Peyer's patch (tissue), 4 donors: Measurements from ENCODE around the gene NCKAP5.

Experiments used
- POLR2A ChIP-seq, 2 donors: fragments of 450-650 bp; IDR thresholded peaks; one replicate each; pipeline ENCODE4 v1.5.1; 2017; ENCODE audit warnings: antibody characterized with exemption in 2 of 2, mild to moderate bottlenecking in 2 of 2, moderate library complexity in 2 of 2
- TF ChIP-seq, protein P1 (sequence below), 6 experiments: fragments of 450-650 bp in 4 of 6; fragments of 200-600 bp in 2 of 6; sonication (generic) in 1 of 6; IDR thresholded peaks; one replicate each; pipeline ENCODE4 v1.5.1; 2017 to 2019; ENCODE audit warnings: antibody characterized with exemption in 6 of 6, mild to moderate bottlenecking in 3 of 6, moderate library complexity in 1 of 6

DNA sequence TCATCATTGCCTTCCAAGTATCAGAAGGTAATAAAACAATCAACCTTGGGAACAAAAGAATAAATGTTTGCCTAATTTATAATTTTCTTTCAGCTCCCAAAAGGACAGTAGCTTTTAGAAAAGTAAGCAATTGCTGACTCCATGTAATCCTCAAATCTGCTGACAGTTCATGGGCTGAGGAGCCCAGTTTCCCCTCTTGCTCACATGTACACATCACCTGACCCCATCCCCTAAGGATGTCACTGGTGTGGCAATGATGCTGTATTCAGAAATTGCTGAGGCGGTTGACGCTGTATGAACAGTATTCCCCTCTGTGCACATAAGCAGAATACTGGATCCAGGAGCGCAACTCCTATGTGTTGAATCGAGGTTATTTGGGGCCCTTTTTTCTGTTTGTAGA lies 842.1 kb downstream of the NCKAP5 start:
- TF ChIP-seq, protein P1, sequence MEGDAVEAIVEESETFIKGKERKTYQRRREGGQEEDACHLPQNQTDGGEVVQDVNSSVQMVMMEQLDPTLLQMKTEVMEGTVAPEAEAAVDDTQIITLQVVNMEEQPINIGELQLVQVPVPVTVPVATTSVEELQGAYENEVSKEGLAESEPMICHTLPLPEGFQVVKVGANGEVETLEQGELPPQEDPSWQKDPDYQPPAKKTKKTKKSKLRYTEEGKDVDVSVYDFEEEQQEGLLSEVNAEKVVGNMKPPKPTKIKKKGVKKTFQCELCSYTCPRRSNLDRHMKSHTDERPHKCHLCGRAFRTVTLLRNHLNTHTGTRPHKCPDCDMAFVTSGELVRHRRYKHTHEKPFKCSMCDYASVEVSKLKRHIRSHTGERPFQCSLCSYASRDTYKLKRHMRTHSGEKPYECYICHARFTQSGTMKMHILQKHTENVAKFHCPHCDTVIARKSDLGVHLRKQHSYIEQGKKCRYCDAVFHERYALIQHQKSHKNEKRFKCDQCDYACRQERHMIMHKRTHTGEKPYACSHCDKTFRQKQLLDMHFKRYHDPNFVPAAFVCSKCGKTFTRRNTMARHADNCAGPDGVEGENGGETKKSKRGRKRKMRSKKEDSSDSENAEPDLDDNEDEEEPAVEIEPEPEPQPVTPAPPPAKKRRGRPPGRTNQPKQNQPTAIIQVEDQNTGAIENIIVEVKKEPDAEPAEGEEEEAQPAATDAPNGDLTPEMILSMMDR (IDR thresholded peaks at IDR 0.05): no peak
- no peak for TF ChIP-seq POLR2A (IDR thresholded peaks at IDR 0.05)
